Adrenal gland (tissue), 5 donors: ENCODE measurements around the gene PHC2.

Experiments used
- POLR2A ChIP-seq, 2 donors: fragments of 450-650 bp; IDR thresholded peaks; one replicate each; pipeline ENCODE4 v1.6.1; 2017; ENCODE audit warnings: antibody characterized with exemption in 2 of 2, mild to moderate bottlenecking in 2 of 2, moderate library complexity in 1 of 2
- TF ChIP-seq, protein P1 (sequence below), 6 experiments: fragments of 450-650 bp in 4 of 6; fragments of 200-600 bp in 2 of 6; sonication (generic) in 1 of 6; IDR thresholded peaks; 1 replicate in 5 of 6; 2 replicates in 1 of 6; pipeline versions ENCODE4 v1.5.1 to v1.8.0; 2016 to 2021; ENCODE audit warnings: antibody characterized with exemption in 6 of 6, mild to moderate bottlenecking in 2 of 6, moderate library complexity in 1 of 6
- donor health status: DM: no; HTN: no; CAD: no.

DNA sequence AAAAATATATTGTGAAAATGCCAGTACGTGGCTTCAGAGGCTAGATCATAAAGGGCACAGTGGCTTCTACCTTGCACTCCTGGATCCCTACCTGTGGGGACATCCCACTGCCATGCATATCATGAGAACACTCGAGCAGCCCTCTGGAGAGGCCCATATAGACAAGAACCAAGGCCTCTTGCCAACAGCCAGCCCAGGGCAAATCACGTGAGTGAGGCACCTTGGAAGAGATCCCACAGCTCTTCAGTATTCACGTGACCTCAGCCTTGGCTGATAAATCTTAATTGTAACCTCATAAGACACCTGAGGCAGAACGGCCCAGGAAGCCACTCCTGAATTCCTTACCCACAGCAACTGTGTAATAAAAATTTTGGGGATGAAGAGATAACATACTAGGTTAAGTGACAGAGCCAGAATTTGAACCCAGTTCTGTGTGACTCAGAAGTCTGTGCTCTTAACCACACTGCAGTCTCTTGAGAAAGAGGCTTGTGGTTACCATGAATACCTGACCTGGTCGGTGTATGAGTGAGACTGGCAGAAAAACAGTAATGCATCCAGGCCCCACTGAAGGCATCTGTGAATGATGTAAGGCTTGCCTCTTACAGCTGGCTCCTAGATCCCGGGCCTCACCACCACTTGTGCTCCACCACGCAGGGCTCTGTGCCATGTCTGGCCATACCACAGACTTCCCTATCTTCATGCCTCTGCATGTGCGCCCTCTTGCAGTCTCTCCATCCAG lies 103.1 kb downstream of the PHC2 start:
- TF ChIP-seq, protein P1, sequence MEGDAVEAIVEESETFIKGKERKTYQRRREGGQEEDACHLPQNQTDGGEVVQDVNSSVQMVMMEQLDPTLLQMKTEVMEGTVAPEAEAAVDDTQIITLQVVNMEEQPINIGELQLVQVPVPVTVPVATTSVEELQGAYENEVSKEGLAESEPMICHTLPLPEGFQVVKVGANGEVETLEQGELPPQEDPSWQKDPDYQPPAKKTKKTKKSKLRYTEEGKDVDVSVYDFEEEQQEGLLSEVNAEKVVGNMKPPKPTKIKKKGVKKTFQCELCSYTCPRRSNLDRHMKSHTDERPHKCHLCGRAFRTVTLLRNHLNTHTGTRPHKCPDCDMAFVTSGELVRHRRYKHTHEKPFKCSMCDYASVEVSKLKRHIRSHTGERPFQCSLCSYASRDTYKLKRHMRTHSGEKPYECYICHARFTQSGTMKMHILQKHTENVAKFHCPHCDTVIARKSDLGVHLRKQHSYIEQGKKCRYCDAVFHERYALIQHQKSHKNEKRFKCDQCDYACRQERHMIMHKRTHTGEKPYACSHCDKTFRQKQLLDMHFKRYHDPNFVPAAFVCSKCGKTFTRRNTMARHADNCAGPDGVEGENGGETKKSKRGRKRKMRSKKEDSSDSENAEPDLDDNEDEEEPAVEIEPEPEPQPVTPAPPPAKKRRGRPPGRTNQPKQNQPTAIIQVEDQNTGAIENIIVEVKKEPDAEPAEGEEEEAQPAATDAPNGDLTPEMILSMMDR (IDR thresholded peaks at IDR 0.05), result no peak
- TF ChIP-seq POLR2A (IDR thresholded peaks at IDR 0.05), result no peak
